ENCODE measurements around the gene EZR.

GRCh38 chr6:158789115-158789917, 29.9 kb downstream of the EZR start:
- no peak for TF ChIP-seq POLR2A (IDR thresholded peaks at IDR 0.05; ENCODE audit: low read depth, low read length)
- peak; percentile 22; the same call in 1 of the 2 replicates for TF ChIP-seq POLR2AphosphoS5 (IDR thresholded peaks at IDR 0.05; ENCODE audit: low read depth, low read length)
- no peak for TF ChIP-seq TAF1 (IDR thresholded peaks at IDR 0.05; ENCODE audit: borderline replicate concordance, low read depth, low read length)

Data from GM12892 (cell line).